Transverse colon (tissue), 4 donors: ENCODE measurements around the gene LRRC7. TPM values are rescaled to one million over a fixed set of nuclear protein-coding genes. Genes with fewer than 3 reads are reported as not detected.

Experiments used
- DNase-seq: peaks from one replicate; pipeline ENCODE4 v3.0.0-alpha.2; 2019
- H3K27ac ChIP-seq, 4 donors: fragments of 200-600 bp; sonication (generic); 2 replicates each; pipeline ENCODE4 v1.5.1; 2016 to 2018; ENCODE audit warnings: inconsistent platforms in 4 of 4
- H3K27me3 ChIP-seq: fragments of 200-600 bp; sonication (generic); 2 replicates; pipeline ENCODE4 v1.5.1; 2017; ENCODE audit warnings: inconsistent platforms
- H3K36me3 ChIP-seq, 4 donors: fragments of 200-600 bp; sonication (generic); 2 replicates each; pipeline ENCODE4 v1.5.1; 2017 to 2019; ENCODE audit warnings: inconsistent platforms in 4 of 4
- H3K4me1 ChIP-seq, 4 donors: fragments of 200-600 bp; sonication (generic); 2 replicates each; pipeline ENCODE4 v1.5.1; 2017 to 2020; ENCODE audit warnings: inconsistent platforms in 4 of 4
- H3K4me3 ChIP-seq, 4 donors: fragments of 200-600 bp; sonication (generic); 1 replicate in 1 of 4; 2 replicates in 3 of 4; pipeline versions ENCODE4 v1.5.1 to v1.6.1; 2017 to 2019; ENCODE audit warnings: inconsistent platforms in 4 of 4
- H3K9me3 ChIP-seq, 2 donors: fragments of 200-600 bp; sonication (generic); 2 replicates each; pipeline ENCODE4 v1.5.1; 2017 to 2019; ENCODE audit warnings: inconsistent platforms in 2 of 2
- EP300 ChIP-seq: sonication (generic); formaldehyde crosslinking; IDR thresholded peaks from one replicate; pipeline ENCODE4 v1.6.1; 2017; ENCODE audit warnings: antibody characterized with exemption, low read depth
- POLR2A ChIP-seq: fragments of 450-650 bp; IDR thresholded peaks from one replicate; pipeline ENCODE4 v1.6.1; 2016; ENCODE audit warnings: antibody characterized with exemption, mild to moderate bottlenecking, moderate library complexity
- POLR2AphosphoS5 ChIP-seq, 3 donors: sonication (generic); formaldehyde crosslinking; IDR thresholded peaks; one replicate each; pipeline ENCODE4 v1.6.1; 2016; ENCODE audit warnings: antibody characterized with exemption in 3 of 3
- WGBS, 2 donors: methylation state at CpG; one replicate each; pipeline ENCODE4 v1.1.5; 2018; ENCODE audit warnings: low coverage in 1 of 2; 5-methylcytosine and 5-hydroxymethylcytosine counted together
- in situ Hi-C, 4 donors: fragments of 200-750 bp; cut with MboI; loops; one replicate each; pipeline versions ENCODE4 v1.15.0 to v1.15.1; 2017; ENCODE audit warnings: low sequenced_read_pairs in 3 of 4, low pct_ligation_motif_present in 1 of 4, low pct_unique_long_range_greater_than_20kb in 1 of 4
- intact Hi-C: fragments of 100-400 bp; cut with DNase I; formaldehyde crosslinking; loops from one replicate; pipeline ENCODE4 v1.15.1; 2023; ENCODE audit warnings: low total_unique reads
- total RNA-seq, 4 donors: library from RNA; depleted of rRNA; stranded (reverse); fragments of >200 nt; gene quantifications; one replicate each; pipeline ENCODE4 v1.1.0, GENCODE V29; 2016
- TF ChIP-seq, protein P1 (sequence below), 5 experiments: fragments of 200-600 bp in 3 of 5; fragments of 450-650 bp in 2 of 5; sonication (generic) in 3 of 5; IDR thresholded peaks; 1 replicate in 2 of 5; 2 replicates in 3 of 5; pipeline ENCODE4 v1.5.1; 2016 to 2017; ENCODE audit warnings: antibody characterized with exemption in 5 of 5, inconsistent platforms in 3 of 5, mild to moderate bottlenecking in 2 of 5, moderate library complexity in 1 of 5

The LRRC7 gene
- total RNA-seq, 4 donors from 2014 or later = 0.32 to 1.1 TPM; not detected in 2

GRCh38 chr1:69688193-69688592 is 120.5 kb downstream of the LRRC7 start:
- no peaks in the 10 kb centered on the region for H3K9me3 ChIP-seq
- in situ Hi-C loops = no loop called here
- WGBS, 2 donors = 69 to 90% methylated on average over 2 of the region's 2 CpGs
- intact Hi-C loops = no loop called here
- no peaks in the 10 kb centered on the region for H3K4me1 ChIP-seq
- H3K4me3 ChIP-seq = no peak overlapping the region
- no peaks in the 10 kb centered on the region for H3K36me3 ChIP-seq
- no peak overlapping the region for H3K27ac ChIP-seq
- H3K27me3 ChIP-seq = no peaks in the 10 kb centered on the region
- TF ChIP-seq POLR2A (no peak), POLR2AphosphoS5 (IDR thresholded peaks at IDR 0.05) (no peak)
- TF ChIP-seq, protein P1, sequence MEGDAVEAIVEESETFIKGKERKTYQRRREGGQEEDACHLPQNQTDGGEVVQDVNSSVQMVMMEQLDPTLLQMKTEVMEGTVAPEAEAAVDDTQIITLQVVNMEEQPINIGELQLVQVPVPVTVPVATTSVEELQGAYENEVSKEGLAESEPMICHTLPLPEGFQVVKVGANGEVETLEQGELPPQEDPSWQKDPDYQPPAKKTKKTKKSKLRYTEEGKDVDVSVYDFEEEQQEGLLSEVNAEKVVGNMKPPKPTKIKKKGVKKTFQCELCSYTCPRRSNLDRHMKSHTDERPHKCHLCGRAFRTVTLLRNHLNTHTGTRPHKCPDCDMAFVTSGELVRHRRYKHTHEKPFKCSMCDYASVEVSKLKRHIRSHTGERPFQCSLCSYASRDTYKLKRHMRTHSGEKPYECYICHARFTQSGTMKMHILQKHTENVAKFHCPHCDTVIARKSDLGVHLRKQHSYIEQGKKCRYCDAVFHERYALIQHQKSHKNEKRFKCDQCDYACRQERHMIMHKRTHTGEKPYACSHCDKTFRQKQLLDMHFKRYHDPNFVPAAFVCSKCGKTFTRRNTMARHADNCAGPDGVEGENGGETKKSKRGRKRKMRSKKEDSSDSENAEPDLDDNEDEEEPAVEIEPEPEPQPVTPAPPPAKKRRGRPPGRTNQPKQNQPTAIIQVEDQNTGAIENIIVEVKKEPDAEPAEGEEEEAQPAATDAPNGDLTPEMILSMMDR (IDR thresholded peaks at IDR 0.05) = no peak
- no peak for DNase-seq

DNA sequence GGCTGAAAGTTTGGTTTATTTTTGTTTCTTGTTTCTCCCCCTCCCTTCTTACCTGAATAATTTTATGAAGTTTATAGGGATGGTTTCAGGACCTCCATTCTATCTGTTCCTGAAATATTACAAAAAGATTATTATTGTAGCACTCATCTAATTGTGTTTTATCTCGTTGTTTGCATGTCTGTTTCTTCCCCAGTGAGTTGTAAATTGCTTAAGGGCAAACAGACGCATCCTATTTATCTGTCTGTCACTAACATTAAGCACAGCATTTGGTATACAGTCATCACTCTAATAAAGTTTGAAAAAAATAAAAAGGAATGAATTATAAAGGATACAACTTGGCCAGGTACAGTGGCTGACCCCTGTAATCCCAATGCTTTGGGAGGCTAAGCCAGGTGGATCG is 123.5 kb downstream of the LRRC7 start:
- DNase-seq = no peak
- 47 to 54% methylated on average over 3 of the region's 3 CpGs for WGBS, 2 donors
- no peak overlapping the region for H3K4me3 ChIP-seq
- TF ChIP-seq EP300 (no peak), POLR2A (no peak), POLR2AphosphoS5 (IDR thresholded peaks at IDR 0.05) (no peak)
- in situ Hi-C loops = no loop called here
- H3K36me3 ChIP-seq = no peaks in the 10 kb centered on the region
- no peaks in the 10 kb centered on the region for H3K4me1 ChIP-seq
- intact Hi-C loops = no loop called here
- no peaks in the 10 kb centered on the region for H3K9me3 ChIP-seq
- H3K27ac ChIP-seq = no peak overlapping the region
- no peaks in the 10 kb centered on the region for H3K27me3 ChIP-seq

GRCh38 chr1:69693921-69694675 is 126.4 kb downstream of the LRRC7 start:
- intact Hi-C loops = no loop called here

DNA sequence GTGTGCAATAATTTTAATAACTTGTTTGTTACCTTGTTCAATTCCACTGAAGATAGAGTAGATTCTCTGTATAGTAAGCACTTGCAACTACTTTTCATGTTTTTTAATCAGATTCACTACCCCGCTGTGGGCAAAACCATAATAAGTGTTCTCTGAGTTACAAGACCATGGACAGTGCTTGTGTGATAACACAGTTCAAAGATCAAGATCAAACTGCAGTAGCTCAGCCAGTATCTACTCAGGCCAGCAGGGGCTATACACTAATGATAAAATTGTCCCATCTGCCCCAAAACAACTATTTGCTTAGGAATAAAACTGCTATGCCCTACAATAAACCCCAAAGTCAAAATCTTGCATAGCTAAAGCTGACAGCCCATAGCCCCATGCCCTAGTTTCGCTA is 129.6 kb downstream of the LRRC7 start:
- intact Hi-C loops = no loop called here
- Histone ChIP-seq H3K36me3 (no peaks in the 10 kb centered on the region), H3K27ac (no peak overlapping the region), H3K4me3 (no peak overlapping the region), H3K9me3 (no peaks in the 10 kb centered on the region), H3K4me1 (no peaks in the 10 kb centered on the region), H3K27me3 (no peaks in the 10 kb centered on the region)
- in situ Hi-C loops = no loop called here
- 85 to 91% methylated on average over 2 of the region's 2 CpGs for WGBS, 2 donors
- TF ChIP-seq POLR2A = no peak
- no peak for TF ChIP-seq POLR2AphosphoS5 (IDR thresholded peaks at IDR 0.05)
- TF ChIP-seq EP300 = no peak
- TF ChIP-seq, protein P1 (IDR thresholded peaks at IDR 0.05) = no peak
- no peak for DNase-seq

More at GRCh38 chr1:69693921-69694675, 126.4 kb downstream of the LRRC7 start:
- Histone ChIP-seq H3K27me3 (no peaks in the 10 kb centered on the region), H3K9me3 (no peaks in the 10 kb centered on the region), H3K4me3 (no peak overlapping the region), H3K4me1 (no peaks in the 10 kb centered on the region), H3K36me3 (no peaks in the 10 kb centered on the region), H3K27ac (no peak overlapping the region)
- no peak for TF ChIP-seq POLR2A
- DNase-seq = no peak
- in situ Hi-C loops = no loop called here

- 61% methylated on average over 2 of the region's 2 CpGs; no CpG with 5 or more reads in 1 of the 2 donors for WGBS, 2 donors
- in situ Hi-C loops (no loop called here), intact Hi-C loops (no loop called here)
- no peaks in the 10 kb centered on the region for H3K4me1 ChIP-seq
- no peaks in the 10 kb centered on the region for H3K9me3 ChIP-seq
- H3K27me3 ChIP-seq = no peaks in the 10 kb centered on the region
- no peak for TF ChIP-seq POLR2AphosphoS5 (IDR thresholded peaks at IDR 0.05)
- H3K27ac ChIP-seq = no peak overlapping the region
- H3K36me3 ChIP-seq = no peaks in the 10 kb centered on the region
- H3K4me3 ChIP-seq = no peak overlapping the region
- DNase-seq = no peak
Observed at GRCh38 chr1:69700770-69701169, 133.0 kb downstream of the LRRC7 start.

GRCh38 chr1:69702085-69702484 is 134.4 kb downstream of the LRRC7 start:
- DNase-seq = no peak
- 48 to 50% methylated on average over 4 of the region's 4 CpGs for WGBS, 2 donors
- H3K9me3 ChIP-seq = no peaks in the 10 kb centered on the region
- intact Hi-C loops = no loop called here
- H3K27me3 ChIP-seq = no peaks in the 10 kb centered on the region
- H3K4me1 ChIP-seq = no peaks in the 10 kb centered on the region
- TF ChIP-seq POLR2AphosphoS5 (IDR thresholded peaks at IDR 0.05) (no peak), EP300 (no peak), POLR2A (no peak)
- TF ChIP-seq, protein P1 (IDR thresholded peaks at IDR 0.05) = no peak
- H3K4me3 ChIP-seq = no peak overlapping the region
- no peaks in the 10 kb centered on the region for H3K36me3 ChIP-seq
- in situ Hi-C loops = no loop called here
- H3K27ac ChIP-seq = no peak overlapping the region
